ENCODE results near the gene RBM33. TPM values are rescaled to one million over a fixed set of nuclear protein-coding genes. Genes with fewer than 3 reads are reported as not detected.

The RBM33 gene
- total RNA-seq, 1 donor from 2014 or later = 50.5 TPM

- Histone ChIP-seq H3K4me2 (ENCODE audit: low read length) (no peak overlapping the region), H3K27ac (ENCODE audit: low read depth, low read length) (no peak overlapping the region), H3K79me2 (ENCODE audit: insufficient read depth, low read length) (peaks cover 88% of the 10 kb centered on the region), H3K9ac (ENCODE audit: low read length) (no peak overlapping the region), H2AFZ (ENCODE audit: low read depth, low read length) (no peak overlapping the region), H3K36me3 (ENCODE audit: insufficient read depth, low read length) (peaks cover 10% of the 10 kb centered on the region), H3K9me3 (ENCODE audit: insufficient read depth, low read depth, low read length) (no peaks in the 10 kb centered on the region), H3K4me1 (ENCODE audit: insufficient read depth, low read length) (no peaks in the 10 kb centered on the region), H3K4me3 (ENCODE audit: insufficient read depth, low read depth, low read length) (no peak overlapping the region), H3K27me3 (ENCODE audit: insufficient read depth, low read length) (no peaks in the 10 kb centered on the region), H4K20me1 (ENCODE audit: insufficient read depth, low read length) (peaks cover 72% of the 10 kb centered on the region)
- Mint-ChIP-seq H3K4me3 (ENCODE audit: unreplicated experiment) (no peak overlapping the region), H3K27ac (ENCODE audit: unreplicated experiment) (no peak overlapping the region), H3K27me3 (ENCODE audit: low read depth, unreplicated experiment) (no peaks in the 10 kb centered on the region), H3K36me3 (ENCODE audit: low read depth, unreplicated experiment) (peaks cover 8% of the 10 kb centered on the region), H3K4me1 (ENCODE audit: low read depth, unreplicated experiment) (peaks cover 10% of the 10 kb centered on the region), H3K9me3 (ENCODE audit: unreplicated experiment) (no peaks in the 10 kb centered on the region)
- no peak for DNase-seq (ENCODE audit: low read depth)
- FAIRE-seq = no peak
- no peak for TF ChIP-seq CTCF (IDR thresholded peaks at IDR 0.05; ENCODE audit: insufficient read depth, low read depth, low read length)
- TF ChIP-seq EZH2 (IDR thresholded peaks at IDR 0.05; ENCODE audit: insufficient read depth, low read length) = no peak
Observed at GRCh38 chr7:155749578-155749977, 105.1 kb downstream of the RBM33 start.

GRCh38 chr7:155750255-155751125 is 106.0 kb downstream of the RBM33 start:
- Mint-ChIP-seq H3K4me1 (ENCODE audit: low read depth, unreplicated experiment) (peaks cover 10% of the 10 kb centered on the region), H3K27me3 (ENCODE audit: low read depth, unreplicated experiment) (no peaks in the 10 kb centered on the region), H3K9me3 (ENCODE audit: unreplicated experiment) (no peaks in the 10 kb centered on the region), H3K27ac (ENCODE audit: unreplicated experiment) (no peak overlapping the region), H3K36me3 (ENCODE audit: low read depth, unreplicated experiment) (peaks cover 4% of the 10 kb centered on the region), H3K4me3 (ENCODE audit: unreplicated experiment) (no peak overlapping the region)
- DNase-seq (ENCODE audit: low read depth) (no peak), FAIRE-seq (no peak)
- Histone ChIP-seq H3K4me2 (ENCODE audit: low read length) (no peak overlapping the region), H3K27ac (ENCODE audit: low read depth, low read length) (no peak overlapping the region), H3K9me3 (ENCODE audit: insufficient read depth, low read depth, low read length) (no peaks in the 10 kb centered on the region), H3K4me1 (ENCODE audit: insufficient read depth, low read length) (no peaks in the 10 kb centered on the region), H3K9ac (ENCODE audit: low read length) (no peak overlapping the region), H3K36me3 (ENCODE audit: insufficient read depth, low read length) (peaks cover 7% of the 10 kb centered on the region), H3K27me3 (ENCODE audit: insufficient read depth, low read length) (no peaks in the 10 kb centered on the region), H2AFZ (ENCODE audit: low read depth, low read length) (no peak overlapping the region), H3K79me2 (ENCODE audit: insufficient read depth, low read length) (peaks cover 93% of the 10 kb centered on the region), H3K4me3 (ENCODE audit: insufficient read depth, low read depth, low read length) (no peak overlapping the region), H4K20me1 (ENCODE audit: insufficient read depth, low read length) (peaks cover 81% of the 10 kb centered on the region)
- TF ChIP-seq CTCF (IDR thresholded peaks at IDR 0.05; ENCODE audit: insufficient read depth, low read depth, low read length) (no peak), EZH2 (IDR thresholded peaks at IDR 0.05; ENCODE audit: insufficient read depth, low read length) (no peak)

GRCh38 chr7:155751409-155751808 is 106.9 kb downstream of the RBM33 start:
- H3K4me2 ChIP-seq (ENCODE audit: low read length) = no peak overlapping the region
- Mint-ChIP-seq H3K27me3 (ENCODE audit: low read depth, unreplicated experiment) (no peaks in the 10 kb centered on the region), H3K9me3 (ENCODE audit: unreplicated experiment) (no peaks in the 10 kb centered on the region), H3K27ac (ENCODE audit: unreplicated experiment) (no peak overlapping the region), H3K4me3 (ENCODE audit: unreplicated experiment) (no peak overlapping the region), H3K4me1 (ENCODE audit: low read depth, unreplicated experiment) (peaks cover 7% of the 10 kb centered on the region), H3K36me3 (ENCODE audit: low read depth, unreplicated experiment) (peaks cover 4% of the 10 kb centered on the region)
- H3K36me3 ChIP-seq (ENCODE audit: insufficient read depth, low read length) = peaks cover 4% of the 10 kb centered on the region
- peaks cover 85% of the 10 kb centered on the region for H4K20me1 ChIP-seq (ENCODE audit: insufficient read depth, low read length)
- no peaks in the 10 kb centered on the region for H3K4me1 ChIP-seq (ENCODE audit: insufficient read depth, low read length)
- FAIRE-seq = no peak
- H3K27ac ChIP-seq (ENCODE audit: low read depth, low read length) = no peak overlapping the region
- H3K4me3 ChIP-seq (ENCODE audit: insufficient read depth, low read depth, low read length) = no peak overlapping the region
- DNase-seq (ENCODE audit: low read depth) = no peak
- no peaks in the 10 kb centered on the region for H3K27me3 ChIP-seq (ENCODE audit: insufficient read depth, low read length)
- H3K9me3 ChIP-seq (ENCODE audit: insufficient read depth, low read depth, low read length) = no peaks in the 10 kb centered on the region
- TF ChIP-seq CTCF (IDR thresholded peaks at IDR 0.05; ENCODE audit: insufficient read depth, low read depth, low read length) (no peak), EZH2 (IDR thresholded peaks at IDR 0.05; ENCODE audit: insufficient read depth, low read length) (no peak)
- no peak overlapping the region for H2AFZ ChIP-seq (ENCODE audit: low read depth, low read length)
- no peak overlapping the region for H3K9ac ChIP-seq (ENCODE audit: low read length)
- peaks cover 96% of the 10 kb centered on the region for H3K79me2 ChIP-seq (ENCODE audit: insufficient read depth, low read length)
